ENCODE results near the gene CRMP1. TPM values are rescaled to one million over a fixed set of nuclear protein-coding genes. Genes with fewer than 3 reads are reported as not detected.

CRMP1 gene
- total RNA-seq (10 to 100 TPM in 1 of 9 donors, 1 to 10 TPM in 4, under 1 TPM in 4; 0.18 to 17.7 (median 1.1) TPM), polyA plus RNA-seq (1 to 10 TPM; 4.8 to 9.3 (median 8.4) TPM)
- long read RNA-seq, donor 1 = 0 reads
- long read RNA-seq, donor 2 = 0 reads
- long read RNA-seq, donor 3, partial matches to known transcripts = 0 of 1 reads
- long read RNA-seq, donor 3, other reads (novel, unspliced or antisense) = 0 of 1 reads
- long read RNA-seq, donor 4 = 0 reads
- long read RNA-seq, donor 5, partial matches to known transcripts = 0 of 6 reads
- long read RNA-seq, donor 5, other reads (novel, unspliced or antisense) = 4 of 6 reads
- long read RNA-seq, donor 6, partial matches to known transcripts = 2 of 3 reads
- long read RNA-seq, donor 6, other reads (novel, unspliced or antisense) = 1 of 3 reads
- long read RNA-seq, donor 7, partial matches to known transcripts = 6 of 6 reads
- long read RNA-seq, donor 7, other reads (novel, unspliced or antisense) = 0 of 6 reads
- long read RNA-seq, donor 8, partial matches to known transcripts = 0 of 2 reads
- long read RNA-seq, donor 8, other reads (novel, unspliced or antisense) = 0 of 2 reads
- long read RNA-seq, donor 9 = 0 reads
- long read RNA-seq, donor 10, partial matches to known transcripts = 0 of 3 reads
- long read RNA-seq, donor 10, other reads (novel, unspliced or antisense) = 0 of 3 reads

- no peak for TF ChIP-seq POLR2A (IDR thresholded peaks at IDR 0.05)
- no peak for TF ChIP-seq CTCF (IDR thresholded peaks at IDR 0.05)
- H3K4me1 ChIP-seq (replicated peaks in 1 of 2) = no peaks in the 10 kb centered on the region
- H3K36me3 ChIP-seq (replicated peaks in 1 of 2) = no peaks in the 10 kb centered on the region
- intact Hi-C loops (cut with DNase I) = no loop called here
- H3K4me3 ChIP-seq = no peak within 1 kb of the TSS
- H3K9me3 ChIP-seq (replicated peaks in 1 of 3) = no peaks in the 10 kb centered on the region
- H3K27ac ChIP-seq = no peak within 1 kb of the TSS
- DNase-seq = peak in 2 of 7 donors; percentile 20 to 44
- peaks cover 66% of the 10 kb centered on the region for H3K27me3 ChIP-seq
- 3 to 27% (median 9%) methylated on average over 5 to 66 of the region's 67 CpGs for WGBS, 4 donors
Measured at GRCh38 chr4:5893004-5893580, at the start of gene CRMP1. TSS of gene CRMP1 (minus strand) at chr4:5893086. CDS start at chr4:5892969, 117 bp downstream.

GRCh38 chr4:5941601-5942000 lies 48.7 kb upstream of the CRMP1 start:
- H3K4me1 ChIP-seq (replicated peaks in 1 of 2) = no peaks in the 10 kb centered on the region
- DNase-seq = no peak
- 49 to 64% (median 62%) methylated on average over 6 of the region's 6 CpGs for WGBS, 4 donors
- no peak for TF ChIP-seq CTCF (IDR thresholded peaks at IDR 0.05)
- TF ChIP-seq POLR2A (IDR thresholded peaks at IDR 0.05) = no peak
- intact Hi-C loops (cut with DNase I) = no loop called here
- H3K9me3 ChIP-seq (replicated peaks in 1 of 3) = no peaks in the 10 kb centered on the region
- H3K4me3 ChIP-seq = no peak overlapping the region
- peaks cover 5% of the 10 kb centered on the region for H3K27me3 ChIP-seq
- no peaks in the 10 kb centered on the region for H3K36me3 ChIP-seq (replicated peaks in 1 of 2)
- no peak overlapping the region for H3K27ac ChIP-seq

- Histone ChIP-seq H3K36me3 (replicated peaks in 1 of 2) (no peaks in the 10 kb centered on the region), H3K9me3 (replicated peaks in 1 of 3) (no peaks in the 10 kb centered on the region), H3K4me3 (no peak overlapping the region), H3K4me1 (replicated peaks in 1 of 2) (no peaks in the 10 kb centered on the region), H3K27me3 (peaks cover 5% of the 10 kb centered on the region), H3K27ac (no peak overlapping the region)
- TF ChIP-seq CTCF (IDR thresholded peaks at IDR 0.05) (no peak), POLR2A (IDR thresholded peaks at IDR 0.05) (no peak)
- intact Hi-C loops (cut with DNase I) = no loop called here
- DNase-seq = no peak
- WGBS, 4 donors = 52 to 72% (median 62%) methylated on average over 3 of the region's 3 CpGs
Measured at GRCh38 chr4:5940470-5941203, 47.8 kb upstream of the CRMP1 start.

All from adrenal gland (tissue), 19 donors.